SJCRH30 (cell line): ENCODE data around the gene NME9. TPM values are rescaled to one million over a fixed set of nuclear protein-coding genes. Genes with fewer than 3 reads are reported as not detected.

ENCODE experiments used
- DNase-seq, 2 experiments: peaks; one replicate each; pipeline ENCODE4 v3.0.0-alpha.2; 2015 to 2020
- H3K27ac ChIP-seq: fragments of 250-450 bp; sonication (Bioruptor Pico); 2 replicates; pipeline ENCODE4 v1.5.1; 2020; ENCODE audit warnings: mild to moderate bottlenecking, moderate library complexity
- H3K27me3 ChIP-seq: fragments of 250-450 bp; sonication (Bioruptor Pico); 2 replicates; pipeline ENCODE4 v1.5.1; 2020; ENCODE audit warnings: mild to moderate bottlenecking, moderate library complexity
- H3K36me3 ChIP-seq: fragments of 250-450 bp; sonication (Bioruptor Pico); 2 replicates; pipeline ENCODE4 v1.5.1; 2020; ENCODE audit warnings: mild to moderate bottlenecking, moderate library complexity
- H3K4me1 ChIP-seq: fragments of 250-450 bp; sonication (Bioruptor Pico); 2 replicates; pipeline ENCODE4 v1.5.1; 2020; ENCODE audit warnings: mild to moderate bottlenecking, moderate library complexity
- H3K4me3 ChIP-seq: fragments of 250-450 bp; sonication (Bioruptor Pico); 2 replicates; pipeline ENCODE4 v1.5.1; 2020; ENCODE audit warnings: mild to moderate bottlenecking, moderate library complexity
- H3K9me3 ChIP-seq: fragments of 250-450 bp; sonication (Bioruptor Pico); replicated peaks from 2 replicates; pipeline ENCODE4 v1.5.1; 2020; ENCODE audit warnings: mild to moderate bottlenecking, moderate library complexity
- total RNA-seq: library from RNA; depleted of rRNA; stranded (reverse); fragments of >200 nt; shearing (Covaris generic); gene quantifications from 2 replicates; pipeline ENCODE4 v1.2.3, GENCODE V29; 2014

NME9 gene
- total RNA-seq, 1 experiment from 2014 or later, result 0.08 TPM

- DNase-seq, result peak in 1 of 2 experiments; percentile 36
- no peak overlapping the region for H3K27ac ChIP-seq
Measured at GRCh38 chr3:138367911-138368310, 38.3 kb upstream of the NME9 start.

GRCh38 chr3:138367326-138367850 lies 37.7 kb upstream of the NME9 start:
- Histone ChIP-seq H3K4me1 (peaks cover 24% of the 10 kb centered on the region), H3K9me3 (0 out of 2 replicates have a peak, but pooled peaks cover 3% of the 10 kb centered on the region), H3K36me3 (peaks cover 6% of the 10 kb centered on the region), H3K27me3 (no peaks in the 10 kb centered on the region), H3K27ac (no peak overlapping the region), H3K4me3 (no peak overlapping the region)
- no peak for DNase-seq

More at GRCh38 chr3:138367911-138368310, 38.3 kb upstream of the NME9 start:
- H3K36me3 ChIP-seq, result peaks cover 6% of the 10 kb centered on the region
- H3K4me1 ChIP-seq, result peaks cover 24% of the 10 kb centered on the region
- no peak overlapping the region for H3K4me3 ChIP-seq
- 0 out of 2 replicates have a peak, but pooled peaks cover 3% of the 10 kb centered on the region for H3K9me3 ChIP-seq
- H3K27me3 ChIP-seq, result no peaks in the 10 kb centered on the region

DNA sequence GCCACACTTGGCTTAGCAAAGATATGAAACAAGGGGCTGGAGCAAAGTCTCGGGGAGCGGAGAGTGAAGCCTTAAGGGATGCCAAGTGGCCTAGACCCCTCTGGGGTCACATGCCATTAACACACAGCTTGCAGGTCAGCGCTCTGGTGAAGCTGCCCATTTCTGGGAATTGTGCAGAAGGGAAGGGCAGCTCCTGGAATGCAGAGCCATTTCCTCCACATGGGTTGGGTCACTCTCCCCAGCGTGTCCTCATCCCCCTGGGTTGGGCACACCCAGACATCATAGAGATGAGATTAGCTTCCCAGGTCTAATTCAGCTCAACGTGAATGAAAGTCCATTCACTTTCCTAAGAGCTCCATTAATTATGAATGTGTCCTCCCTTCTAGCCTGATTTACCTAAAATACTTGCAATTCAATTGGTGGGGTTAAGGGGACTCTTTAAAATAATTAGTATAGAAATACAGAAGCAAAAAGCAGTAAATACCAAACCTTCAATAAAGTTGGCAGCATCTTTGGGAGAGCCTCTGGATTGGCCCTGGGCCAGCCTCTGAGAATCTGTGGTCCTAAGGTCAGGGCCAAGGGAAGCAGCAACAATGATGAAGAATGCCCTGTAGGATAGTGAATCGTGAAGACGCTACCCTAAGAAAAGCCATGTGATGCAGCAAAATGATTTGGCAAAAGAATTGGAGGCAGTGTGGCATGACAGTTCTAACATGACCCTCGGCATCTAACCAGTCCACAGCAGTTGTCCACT lies 36.5 kb upstream of the NME9 start:
- Histone ChIP-seq H3K4me3 (no peak overlapping the region), H3K27me3 (no peaks in the 10 kb centered on the region), H3K36me3 (peaks cover 6% of the 10 kb centered on the region), H3K27ac (no peak overlapping the region), H3K4me1 (peaks cover 33% of the 10 kb centered on the region), H3K9me3 (0 out of 2 replicates have a peak, but pooled peaks cover 3% of the 10 kb centered on the region)
- DNase-seq, result no peak

DNA sequence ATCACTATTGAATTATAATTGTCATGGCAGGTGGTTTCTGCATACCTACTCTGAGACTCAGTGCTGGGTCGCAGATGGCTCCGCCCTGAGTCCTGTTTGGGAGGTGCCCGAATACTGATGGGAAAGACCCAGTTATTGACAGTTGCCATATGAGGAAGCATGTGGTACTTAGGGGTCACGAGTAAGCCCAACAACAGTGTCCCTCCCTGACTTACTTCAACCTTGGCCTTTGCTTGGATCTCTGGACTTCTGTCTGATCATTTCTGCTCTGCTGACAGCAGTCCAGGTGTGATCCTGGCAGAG lies 35.6 kb upstream of the NME9 start:
- no peaks in the 10 kb centered on the region for H3K27me3 ChIP-seq
- peaks cover 2% of the 10 kb centered on the region; the same call in 1 of the 2 replicates for H3K36me3 ChIP-seq
- no peak for DNase-seq
- H3K4me1 ChIP-seq, result peaks cover 37% of the 10 kb centered on the region
- H3K4me3 ChIP-seq, result no peak overlapping the region
- no peaks in the 10 kb centered on the region for H3K9me3 ChIP-seq
- no peak overlapping the region for H3K27ac ChIP-seq

DNA sequence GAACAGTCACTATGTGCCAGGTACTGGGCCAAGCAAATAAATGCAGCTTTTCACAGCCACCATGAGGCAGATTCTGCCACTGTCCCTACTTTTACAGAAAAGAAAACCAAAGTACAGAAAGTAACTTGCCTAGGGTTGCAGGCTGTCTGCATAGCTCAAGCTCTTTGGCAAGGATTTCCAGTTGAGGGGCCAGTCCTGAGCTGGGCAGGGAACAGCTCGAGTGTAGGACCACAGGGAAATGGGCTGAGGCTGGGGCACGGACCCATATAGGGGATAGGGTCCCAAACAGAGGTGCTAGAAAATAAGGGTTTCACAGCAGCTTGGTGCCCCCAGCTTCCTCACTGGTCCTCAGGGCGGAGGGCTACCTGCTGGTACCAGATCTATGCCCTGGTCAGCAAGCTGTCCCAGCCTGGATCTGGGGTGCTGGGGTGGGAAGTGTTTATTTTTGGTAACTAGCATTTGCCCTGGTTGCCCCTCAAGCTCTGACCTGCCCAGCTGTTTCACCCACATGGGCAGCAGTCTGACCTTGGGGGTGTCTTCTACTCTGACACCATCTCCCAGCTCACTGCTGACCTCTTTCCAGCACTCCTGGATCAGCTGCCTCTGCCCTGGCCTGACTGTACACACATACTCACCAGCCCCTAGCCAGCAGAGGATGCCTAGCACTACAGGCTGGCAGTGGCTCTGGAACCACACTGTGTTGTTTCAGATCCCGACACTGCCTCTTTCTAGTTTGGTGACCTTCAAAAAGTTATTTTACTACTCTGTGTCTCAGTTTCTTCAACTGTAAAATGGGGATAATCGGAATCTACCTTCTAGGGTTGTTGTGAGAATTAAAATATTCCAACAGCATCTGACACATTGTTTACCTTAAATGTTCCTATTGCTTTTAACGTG lies 35.0 kb upstream of the NME9 start:
- Histone ChIP-seq H3K4me3 (no peak overlapping the region), H3K27ac (no peak overlapping the region), H3K27me3 (no peaks in the 10 kb centered on the region), H3K4me1 (peaks cover 37% of the 10 kb centered on the region), H3K36me3 (peaks cover 2% of the 10 kb centered on the region; the same call in 1 of the 2 replicates), H3K9me3 (no peaks in the 10 kb centered on the region)
- DNase-seq, result no peak

DNA sequence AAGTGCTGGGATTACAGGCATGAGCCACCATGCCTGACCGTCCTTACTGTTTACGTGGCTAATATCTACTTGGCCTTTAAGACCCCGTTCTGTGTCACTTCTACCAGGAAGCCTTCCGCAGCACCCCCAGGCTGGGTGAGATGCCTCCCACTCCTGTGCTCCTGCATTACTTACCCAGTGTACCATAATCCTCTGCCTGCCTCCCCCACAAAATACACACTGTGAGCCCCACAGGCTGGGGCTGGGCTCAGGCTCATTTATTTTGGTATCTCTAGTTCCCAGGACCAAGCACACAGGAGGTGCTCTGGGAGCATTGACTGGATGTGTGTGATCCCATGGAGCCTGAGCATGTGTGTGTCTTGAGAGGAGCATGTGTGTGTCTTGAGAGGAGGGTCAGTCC lies 33.7 kb upstream of the NME9 start:
- Histone ChIP-seq H3K4me3 (no peak overlapping the region), H3K27me3 (no peaks in the 10 kb centered on the region), H3K4me1 (peaks cover 38% of the 10 kb centered on the region), H3K9me3 (no peaks in the 10 kb centered on the region), H3K27ac (no peak overlapping the region), H3K36me3 (peaks cover 5% of the 10 kb centered on the region)
- no peak for DNase-seq

GRCh38 chr3:138362538-138362937 lies 32.9 kb upstream of the NME9 start:
- Histone ChIP-seq H3K4me3 (no peak overlapping the region), H3K27me3 (no peaks in the 10 kb centered on the region), H3K4me1 (peaks cover 42% of the 10 kb centered on the region), H3K27ac (no peak overlapping the region), H3K36me3 (peaks cover 5% of the 10 kb centered on the region), H3K9me3 (no peaks in the 10 kb centered on the region)
- no peak for DNase-seq

DNA sequence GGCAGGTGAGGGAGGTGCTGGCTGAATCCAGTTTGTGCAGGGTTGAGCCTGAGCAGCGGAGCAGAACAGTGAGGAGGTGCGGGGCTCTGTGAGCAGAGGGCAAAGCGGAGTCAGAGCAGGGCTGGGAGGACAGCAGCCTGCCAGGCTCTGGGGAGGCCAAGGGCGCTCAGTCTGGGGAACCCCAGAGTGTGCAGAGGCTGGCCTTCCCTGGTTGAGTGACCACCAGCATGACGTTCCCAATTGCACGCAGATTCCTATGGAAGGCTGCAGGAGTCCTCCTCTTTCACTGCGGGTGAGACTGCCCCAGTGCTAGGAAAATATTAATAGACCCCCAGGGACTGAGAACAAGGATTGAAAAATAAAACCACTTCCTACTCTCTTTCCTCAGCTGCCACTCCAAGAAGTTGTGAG lies 31.9 kb upstream of the NME9 start:
- no peak overlapping the region for H3K4me3 ChIP-seq
- H3K27ac ChIP-seq, result no peak overlapping the region; the same call in 1 of the 2 replicates
- peaks cover 5% of the 10 kb centered on the region for H3K36me3 ChIP-seq
- H3K4me1 ChIP-seq, result peaks cover 49% of the 10 kb centered on the region
- H3K27me3 ChIP-seq, result no peaks in the 10 kb centered on the region
- DNase-seq, result no peak
- H3K9me3 ChIP-seq, result no peaks in the 10 kb centered on the region

GRCh38 chr3:138360869-138361525 lies 31.3 kb upstream of the NME9 start:
- peaks cover 54% of the 10 kb centered on the region for H3K4me1 ChIP-seq
- H3K4me3 ChIP-seq, result no peak overlapping the region
- no peaks in the 10 kb centered on the region for H3K27me3 ChIP-seq
- peaks cover 5% of the 10 kb centered on the region for H3K36me3 ChIP-seq
- H3K9me3 ChIP-seq, result no peaks in the 10 kb centered on the region
- no peak overlapping the region; the same call in 1 of the 2 replicates for H3K27ac ChIP-seq
- no peak for DNase-seq

DNA sequence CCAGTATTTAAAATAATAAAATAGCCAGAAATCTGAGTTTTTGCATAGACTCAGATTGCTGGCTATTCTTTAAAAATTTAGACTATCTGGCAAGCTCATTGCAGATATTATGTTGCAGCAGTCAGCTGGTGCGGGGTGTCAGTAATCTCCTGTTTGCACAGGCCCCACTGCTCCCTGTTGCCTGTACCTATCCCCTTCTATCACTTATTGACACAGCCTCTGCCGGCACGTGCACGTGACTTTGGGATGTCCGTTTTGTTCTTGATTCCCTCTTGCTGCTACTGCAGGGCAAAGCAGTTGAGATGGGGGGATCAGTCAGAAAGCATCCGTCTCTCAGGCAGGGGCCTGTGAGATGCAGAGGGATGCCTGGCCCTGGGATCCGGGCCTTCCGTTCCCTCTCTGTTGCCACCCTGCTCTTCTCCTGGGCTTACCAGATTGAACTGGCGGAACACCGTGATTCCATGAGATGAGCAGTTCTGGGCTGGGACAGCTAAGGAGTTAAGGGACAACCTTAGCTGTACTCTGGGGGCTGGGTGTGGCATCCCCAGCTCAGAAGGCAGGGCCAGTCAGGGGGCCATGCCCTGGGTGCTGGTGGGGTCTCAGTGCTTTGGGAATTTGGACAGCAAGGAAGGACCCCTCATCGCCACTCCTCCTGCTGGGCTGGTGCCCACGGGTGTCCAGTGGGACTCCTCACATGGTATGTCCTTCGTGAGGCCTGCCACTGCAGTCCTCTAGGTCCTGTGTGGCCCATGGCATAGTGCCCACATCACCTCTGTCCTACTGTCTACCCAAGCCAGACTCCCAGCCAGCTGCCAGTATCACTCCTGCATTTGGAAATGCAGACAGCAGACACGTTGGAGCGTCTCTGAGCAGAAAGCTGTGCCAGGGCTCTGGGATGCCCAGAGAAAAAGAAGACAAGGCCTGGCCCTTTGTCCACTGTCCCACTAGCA lies 30.5 kb upstream of the NME9 start:
- DNase-seq, result no peak
- Histone ChIP-seq H3K27ac (no peak overlapping the region), H3K9me3 (no peaks in the 10 kb centered on the region), H3K27me3 (no peaks in the 10 kb centered on the region), H3K4me1 (peaks cover 60% of the 10 kb centered on the region), H3K36me3 (peaks cover 5% of the 10 kb centered on the region), H3K4me3 (no peak overlapping the region)

DNA sequence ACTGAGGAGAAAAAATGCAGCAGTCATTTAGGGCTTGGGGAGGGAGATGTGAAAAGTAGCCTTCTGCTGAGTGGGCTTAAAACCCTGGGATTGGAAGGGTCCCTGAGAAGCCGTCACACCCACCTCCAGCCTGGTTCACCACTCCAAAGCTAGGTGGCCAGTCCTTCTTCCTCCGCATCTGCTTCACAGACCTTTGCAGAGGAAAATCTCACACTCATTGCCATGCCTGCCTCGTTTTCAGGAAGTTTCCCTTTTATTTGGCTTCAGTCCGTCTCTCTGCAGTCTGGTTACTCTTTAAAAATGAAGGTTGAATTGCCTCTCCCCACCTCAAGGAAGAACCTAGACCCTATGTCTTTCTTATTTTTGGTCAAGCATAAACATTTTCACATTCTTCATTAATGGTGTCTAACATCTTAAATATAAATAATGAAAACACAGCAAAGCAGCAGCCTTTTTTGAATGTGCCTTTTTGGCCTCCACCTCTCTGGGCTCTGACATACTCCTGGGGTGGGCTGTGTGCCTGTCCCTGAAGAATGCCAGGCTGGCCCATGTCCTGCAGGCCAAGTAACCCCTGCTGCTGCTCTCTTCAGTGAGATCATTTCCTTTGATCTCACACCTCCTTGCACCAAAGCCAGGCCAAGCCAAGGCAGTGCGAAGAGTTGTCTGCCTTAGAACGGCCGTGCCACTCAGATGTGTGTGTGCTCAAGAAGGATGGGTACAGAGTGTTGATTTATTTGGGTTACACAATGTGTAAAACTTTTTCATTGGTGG lies 29.7 kb upstream of the NME9 start:
- Histone ChIP-seq H3K4me1 (peaks cover 60% of the 10 kb centered on the region), H3K27ac (no peak overlapping the region), H3K4me3 (no peak overlapping the region), H3K27me3 (no peaks in the 10 kb centered on the region), H3K9me3 (no peaks in the 10 kb centered on the region), H3K36me3 (peaks cover 5% of the 10 kb centered on the region)
- DNase-seq, result no peak

DNA sequence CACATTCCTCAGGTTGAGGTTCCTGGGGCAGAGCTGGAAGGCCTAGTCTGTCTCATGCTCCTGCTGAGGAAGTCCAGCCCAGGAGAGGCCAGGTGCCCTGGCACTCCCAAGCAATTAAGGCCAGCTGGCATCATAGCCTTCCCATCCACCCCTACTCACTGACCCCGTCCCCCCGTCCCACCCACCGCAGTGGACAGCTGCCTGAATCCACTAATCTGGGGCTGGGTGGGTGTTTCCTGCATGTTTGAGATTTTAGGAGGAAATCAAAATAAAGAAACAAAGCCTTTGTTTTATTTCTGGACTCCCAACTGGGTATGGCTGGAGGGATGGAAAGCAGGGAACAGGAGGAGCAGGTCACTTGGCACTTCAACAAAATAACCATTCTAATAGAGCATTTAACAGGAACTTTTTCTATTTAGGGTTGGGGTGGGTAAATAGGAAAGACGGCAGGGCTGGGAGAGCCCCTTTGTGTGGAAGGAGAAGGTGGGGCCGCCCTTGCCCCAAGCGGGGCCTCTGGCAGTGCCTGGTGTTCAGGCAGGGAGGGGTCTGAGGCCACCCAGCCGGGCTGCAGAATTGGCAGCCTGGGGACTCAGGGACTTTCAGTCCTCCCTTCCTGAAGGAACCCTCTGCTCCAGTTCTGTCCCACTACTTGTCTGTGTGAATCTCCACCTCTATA lies 27.2 kb upstream of the NME9 start:
- Histone ChIP-seq H3K4me3 (no peak overlapping the region), H3K36me3 (peaks cover 3% of the 10 kb centered on the region; the same call in 1 of the 2 replicates), H3K27me3 (no peaks in the 10 kb centered on the region), H3K9me3 (no peaks in the 10 kb centered on the region), H3K4me1 (peaks cover 58% of the 10 kb centered on the region), H3K27ac (peak overlapping the region; percentile 38)
- DNase-seq, result peak; percentile 81 to 85

DNA sequence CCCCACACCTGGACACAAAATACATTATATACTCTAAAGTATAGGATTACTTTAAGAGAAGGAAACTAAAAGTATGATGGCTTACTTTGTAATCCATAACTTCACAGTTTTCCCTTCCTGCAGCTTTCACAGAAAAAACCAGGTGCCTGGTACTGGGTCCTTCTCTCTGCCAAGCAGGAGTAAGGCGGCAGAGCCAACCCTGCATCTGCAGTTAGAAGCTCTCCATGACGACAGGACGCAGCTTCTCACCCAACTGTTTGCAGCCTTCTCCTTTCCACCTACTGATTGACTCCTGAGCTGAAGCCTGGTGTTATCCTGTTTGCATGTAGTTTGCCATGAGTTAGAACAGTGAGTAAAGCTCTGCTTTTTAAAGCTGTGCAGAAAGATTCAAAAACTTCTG lies 25.4 kb upstream of the NME9 start:
- no peak overlapping the region for H3K4me3 ChIP-seq
- no peak overlapping the region for H3K27ac ChIP-seq
- H3K27me3 ChIP-seq, result no peaks in the 10 kb centered on the region
- H3K36me3 ChIP-seq, result peaks cover 3% of the 10 kb centered on the region; the same call in 1 of the 2 replicates
- no peak for DNase-seq
- H3K9me3 ChIP-seq, result no peaks in the 10 kb centered on the region
- peaks cover 46% of the 10 kb centered on the region for H3K4me1 ChIP-seq
